Measurements from ENCODE around the gene CDKAL1. TPM values are rescaled to one million over a fixed set of nuclear protein-coding genes. Genes with fewer than 3 reads are reported as not detected.

Gene CDKAL1
- total RNA-seq, 2 donors from 2014 or later = 23.5 to 26.4 TPM

- Mint-ChIP-seq H3K9me3 (no peaks in the 10 kb centered on the region), H3K27me3 (ENCODE audit: insufficient read depth) (no peaks in the 10 kb centered on the region), H3K27ac (peak overlapping the region; percentile 49), H3K4me1 (peaks cover 48% of the 10 kb centered on the region), H3K4me3 (no peak overlapping the region), H3K36me3 (ENCODE audit: low read depth) (no peaks in the 10 kb centered on the region)
- Histone ChIP-seq H3K36me3 (ENCODE audit: control insufficient read depth, insufficient read depth, low read length) (no peaks in the 10 kb centered on the region), H3K27me3 (ENCODE audit: control insufficient read depth, insufficient read depth, low read length, poor library complexity, severe bottlenecking) (no peaks in the 10 kb centered on the region), H3K4me1 (ENCODE audit: control insufficient read depth, insufficient read depth, low read length) (peaks cover 14% of the 10 kb centered on the region), H3K9ac (ENCODE audit: extremely low read depth, low read length, poor library complexity, severe bottlenecking) (no peak overlapping the region), H3K9me3 (ENCODE audit: control insufficient read depth, low read length) (no peaks in the 10 kb centered on the region), H3K4me3 (ENCODE audit: low read length) (no peak overlapping the region), H3K27ac (ENCODE audit: low read depth, low read length) (no peak overlapping the region)
- no peak for DNase-seq
- WGBS, 2 experiments (ENCODE audit: insufficient coverage in 1 of 2, insufficient read length in 1 of 2) = 98% methylated on average over 2 of the region's 3 CpGs; no CpG with 5 or more reads in 1 of the 2 experiments
- TF ChIP-seq CTCF (conservative IDR thresholded peaks at IDR 0.05) = no peak
Observed at GRCh38 chr6:20708367-20709124, 174.3 kb downstream of the CDKAL1 start.

GRCh38 chr6:20709451-20709850 is 175.2 kb downstream of the CDKAL1 start:
- Histone ChIP-seq H3K27ac (ENCODE audit: low read depth, low read length) (no peak overlapping the region), H3K4me3 (ENCODE audit: low read length) (no peak overlapping the region)

GRCh38 chr6:20710341-20710740 is 176.1 kb downstream of the CDKAL1 start:
- no peak overlapping the region for H3K27ac Mint-ChIP-seq
- peaks cover 42% of the 10 kb centered on the region for H3K4me1 Mint-ChIP-seq
- TF ChIP-seq CTCF (conservative IDR thresholded peaks at IDR 0.05) = no peak
- no peaks in the 10 kb centered on the region for H3K9me3 Mint-ChIP-seq
- no peak for DNase-seq
- Histone ChIP-seq H3K27ac (ENCODE audit: low read depth, low read length) (no peak overlapping the region), H3K9me3 (ENCODE audit: control insufficient read depth, low read length) (no peaks in the 10 kb centered on the region), H3K4me3 (ENCODE audit: low read length) (no peak overlapping the region), H3K27me3 (ENCODE audit: control insufficient read depth, insufficient read depth, low read length, poor library complexity, severe bottlenecking) (no peaks in the 10 kb centered on the region), H3K36me3 (ENCODE audit: control insufficient read depth, insufficient read depth, low read length) (no peaks in the 10 kb centered on the region), H3K9ac (ENCODE audit: extremely low read depth, low read length, poor library complexity, severe bottlenecking) (no peak overlapping the region), H3K4me1 (ENCODE audit: control insufficient read depth, insufficient read depth, low read length) (peaks cover 14% of the 10 kb centered on the region)
- H3K36me3 Mint-ChIP-seq (ENCODE audit: low read depth) = no peaks in the 10 kb centered on the region
- no peaks in the 10 kb centered on the region for H3K27me3 Mint-ChIP-seq (ENCODE audit: insufficient read depth)
- 100% methylated on average over 2 of the region's 2 CpGs for WGBS, 2 experiments (ENCODE audit: insufficient coverage in 1 of 2, insufficient read length in 1 of 2)
- H3K4me3 Mint-ChIP-seq = no peak overlapping the region

More at GRCh38 chr6:20709451-20709850, 175.2 kb downstream of the CDKAL1 start:
- Mint-ChIP-seq H3K4me1 (peaks cover 42% of the 10 kb centered on the region), H3K9me3 (no peaks in the 10 kb centered on the region), H3K4me3 (no peak overlapping the region), H3K27ac (no peak overlapping the region), H3K27me3 (ENCODE audit: insufficient read depth) (no peaks in the 10 kb centered on the region), H3K36me3 (ENCODE audit: low read depth) (no peaks in the 10 kb centered on the region)
- Histone ChIP-seq H3K36me3 (ENCODE audit: control insufficient read depth, insufficient read depth, low read length) (no peaks in the 10 kb centered on the region), H3K4me1 (ENCODE audit: control insufficient read depth, insufficient read depth, low read length) (peaks cover 14% of the 10 kb centered on the region), H3K27me3 (ENCODE audit: control insufficient read depth, insufficient read depth, low read length, poor library complexity, severe bottlenecking) (no peaks in the 10 kb centered on the region), H3K9ac (ENCODE audit: extremely low read depth, low read length, poor library complexity, severe bottlenecking) (no peak overlapping the region), H3K9me3 (ENCODE audit: control insufficient read depth, low read length) (no peaks in the 10 kb centered on the region)
- no peak for DNase-seq
- WGBS, 2 experiments (ENCODE audit: insufficient coverage in 1 of 2, insufficient read length in 1 of 2) = 67 to 82% methylated on average over 1 to 2 of the region's 2 CpGs
- TF ChIP-seq CTCF (conservative IDR thresholded peaks at IDR 0.05) = no peak

Measured in endodermal cell (in vitro differentiated cells).